Gastroesophageal sphincter (tissue), 3 donors: ENCODE measurements around the gene LBX1.

Experiments
- POLR2AphosphoS5 ChIP-seq: sonication (generic); formaldehyde crosslinking; IDR thresholded peaks from one replicate; pipeline ENCODE4 v1.6.1; 2017; ENCODE audit warnings: antibody characterized with exemption
- TF ChIP-seq, protein P1 (sequence below), 4 experiments: fragments of 200-600 bp in 2 of 4; fragments of 450-650 bp in 2 of 4; sonication (generic) in 1 of 4; IDR thresholded peaks; one replicate each; pipeline ENCODE4 v1.5.1; 2017 to 2019; ENCODE audit warnings: antibody characterized with exemption in 4 of 4, mild to moderate bottlenecking in 2 of 4, moderate library complexity in 2 of 4

DNA sequence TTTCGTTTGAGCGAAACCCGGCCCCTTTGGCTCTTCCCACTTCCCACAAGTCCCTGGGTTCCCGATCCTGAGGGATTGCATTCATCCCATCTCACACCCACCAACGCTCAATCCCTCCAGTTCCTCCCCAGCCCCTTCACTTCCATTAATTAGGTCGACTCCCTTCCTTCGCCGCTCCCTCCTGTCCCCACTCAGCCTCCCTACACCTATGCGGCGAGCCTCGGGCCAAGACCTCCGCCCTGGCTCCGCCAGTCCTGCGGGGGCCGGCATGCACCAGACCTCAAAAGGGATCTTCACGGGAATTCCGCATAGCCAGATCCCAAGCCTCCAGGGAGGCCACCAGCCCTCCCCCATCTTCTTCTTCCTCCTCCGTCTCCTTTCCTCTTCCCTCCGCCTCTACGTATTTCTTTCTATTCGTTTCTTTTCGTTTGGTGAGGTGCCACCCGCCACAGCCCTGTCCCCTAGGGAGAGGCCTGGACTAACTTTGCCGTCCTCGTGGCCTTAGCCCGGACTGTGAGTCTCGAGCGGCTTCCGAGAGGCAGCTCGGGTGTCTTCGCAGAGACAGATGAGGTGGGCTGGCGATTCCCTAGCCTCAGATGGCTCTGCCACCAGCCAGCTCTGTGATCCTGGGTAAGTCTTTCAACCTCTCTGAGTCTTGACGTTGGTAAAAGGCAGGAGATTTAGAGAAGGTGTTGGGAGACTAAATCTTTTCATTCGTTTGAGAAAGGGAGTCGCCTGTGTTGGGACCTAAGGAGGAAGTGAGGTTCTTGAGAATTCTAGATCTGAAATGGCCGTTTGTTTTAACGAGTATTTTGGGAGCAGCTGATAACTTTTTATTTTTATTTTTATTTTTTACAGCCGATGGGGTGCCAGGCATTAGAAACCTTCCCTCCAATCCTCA lies 8.1 kb upstream of the LBX1 start:
- TF ChIP-seq, protein P1, sequence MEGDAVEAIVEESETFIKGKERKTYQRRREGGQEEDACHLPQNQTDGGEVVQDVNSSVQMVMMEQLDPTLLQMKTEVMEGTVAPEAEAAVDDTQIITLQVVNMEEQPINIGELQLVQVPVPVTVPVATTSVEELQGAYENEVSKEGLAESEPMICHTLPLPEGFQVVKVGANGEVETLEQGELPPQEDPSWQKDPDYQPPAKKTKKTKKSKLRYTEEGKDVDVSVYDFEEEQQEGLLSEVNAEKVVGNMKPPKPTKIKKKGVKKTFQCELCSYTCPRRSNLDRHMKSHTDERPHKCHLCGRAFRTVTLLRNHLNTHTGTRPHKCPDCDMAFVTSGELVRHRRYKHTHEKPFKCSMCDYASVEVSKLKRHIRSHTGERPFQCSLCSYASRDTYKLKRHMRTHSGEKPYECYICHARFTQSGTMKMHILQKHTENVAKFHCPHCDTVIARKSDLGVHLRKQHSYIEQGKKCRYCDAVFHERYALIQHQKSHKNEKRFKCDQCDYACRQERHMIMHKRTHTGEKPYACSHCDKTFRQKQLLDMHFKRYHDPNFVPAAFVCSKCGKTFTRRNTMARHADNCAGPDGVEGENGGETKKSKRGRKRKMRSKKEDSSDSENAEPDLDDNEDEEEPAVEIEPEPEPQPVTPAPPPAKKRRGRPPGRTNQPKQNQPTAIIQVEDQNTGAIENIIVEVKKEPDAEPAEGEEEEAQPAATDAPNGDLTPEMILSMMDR (IDR thresholded peaks at IDR 0.05) = no peak
- TF ChIP-seq POLR2AphosphoS5 = no peak
